GM12878 (cell line): ENCODE data around the gene KLF11. TPM values are rescaled to one million over a fixed set of nuclear protein-coding genes. Genes with fewer than 3 reads are reported as not detected.

Source experiments
- ATAC-seq: fragments of 200-7000 bp; cut with Tn5 transposase; 3 replicates; pipeline ENCODE4 v1.9.1; 2020; ENCODE audit warnings: mild to moderate bottlenecking, moderate library complexity
- BruUV-seq: library from RNA; stranded (reverse); fragments of 400-500 nt; replicated peaks from 2 replicates; lab custom pipeline; 2021; lab: Mats Ljungman, UMichigan
- CTCF ChIA-PET: fragments of 300-600 bp; sonication (Branson Sonifier 250); formaldehyde crosslinking; extraction: SDS; loops from one replicate; lab custom pipeline; 2021; ENCODE audit warnings: inconsistent platforms; lab: Yijun Ruan, JAX
- POLR2A ChIA-PET: fragments of 350-600 bp; formaldehyde crosslinking; extraction: SDS; loops from one replicate; lab custom pipeline; 2021; ENCODE audit warnings: inconsistent platforms; lab: Charles Lee
- RAD21 ChIA-PET: fragments of 300-600 bp; sonication (Branson Sonifier 250); formaldehyde crosslinking; loops from one replicate; lab custom pipeline; 2023; ENCODE audit warnings: antibody characterized with exemption; ENCODE audit not compliant: unreplicated experiment; lab: Charles Lee
- SMC1A ChIA-PET: fragments of 300-600 bp; sonication (Branson Sonifier 250); formaldehyde crosslinking; loops from one replicate; lab custom pipeline; 2023; ENCODE audit not compliant: unreplicated experiment, uncharacterized antibody; lab: Charles Lee
- DNase-seq: peaks from one replicate; pipeline ENCODE4 v3.0.0-alpha.2; 2011; ENCODE audit warnings: low read depth, low spot score
- FAIRE-seq: peaks from 3 replicates; lab custom pipeline; 2011; peaks lifted over from hg19 to GRCh38; lab: Jason Lieb, UNC
- H2AFZ ChIP-seq: 2 replicates; pipeline ENCODE4 v1.6.0; 2011; ENCODE audit warnings: low read depth, low read length, control low read depth; ENCODE audit not compliant: control insufficient read depth
- H3K27ac ChIP-seq: 2 replicates; pipeline ENCODE4 v1.5.1; 2011; ENCODE audit warnings: control low read depth; ENCODE audit not compliant: control insufficient read depth, insufficient read depth
- H3K27me3 ChIP-seq, 2 experiments: replicated peaks in 1 of 2; 2 replicates each; pipeline versions ENCODE4 v1.6.0 to v1.6.1; 2011; ENCODE audit warnings: low read length in 1 of 2; ENCODE audit not compliant: control insufficient read depth in 2 of 2, insufficient read depth in 2 of 2
- H3K36me3 ChIP-seq, 2 experiments: 2 replicates each; pipeline ENCODE4 v1.5.1; 2011; ENCODE audit warnings: low read length in 1 of 2; ENCODE audit not compliant: control insufficient read depth in 2 of 2, insufficient read depth in 2 of 2
- H3K4me1 ChIP-seq: 2 replicates; pipeline ENCODE4 v1.6.1; 2011; ENCODE audit warnings: mild to moderate bottlenecking, low read length, moderate library complexity, mixed read lengths; ENCODE audit not compliant: control insufficient read depth, insufficient read depth
- H3K4me2 ChIP-seq: 2 replicates; pipeline ENCODE4 v1.6.0; 2011; ENCODE audit warnings: control low read depth; ENCODE audit not compliant: control insufficient read depth, insufficient read depth
- H3K4me3 ChIP-seq: fragments of 200-600 bp; sonication (generic); 2 replicates; pipeline ENCODE4 v1.5.1; 2016
- H3K79me2 ChIP-seq: 2 replicates; pipeline ENCODE4 v1.6.0; 2011; ENCODE audit warnings: low read length; ENCODE audit not compliant: control insufficient read depth, insufficient read depth
- H3K9ac ChIP-seq: 2 replicates; pipeline ENCODE4 v1.8.0; 2011; ENCODE audit warnings: low read length, control low read depth, mixed read lengths; ENCODE audit not compliant: control insufficient read depth, insufficient read depth
- H3K9me3 ChIP-seq: replicated peaks from 3 replicates; pipeline ENCODE4 v1.5.1; 2011; ENCODE audit warnings: mild to moderate bottlenecking, low read length; ENCODE audit not compliant: control insufficient read depth, insufficient read depth
- H4K20me1 ChIP-seq: 2 replicates; pipeline ENCODE4 v1.6.0; 2011; ENCODE audit not compliant: control insufficient read depth, insufficient read depth
- ATF7 ChIP-seq: fragments of 450-650 bp; IDR thresholded peaks from 2 replicates; pipeline ENCODE4 v1.6.1; 2016; ENCODE audit warnings: low read depth, mild to moderate bottlenecking
- CEBPB ChIP-seq, 2 experiments: fragments of 150-350 bp in 1 of 2; IDR thresholded peaks; 2 replicates each; pipeline ENCODE4 v1.6.1; 2012 to 2014; ENCODE audit warnings: low read depth in 2 of 2, low read length in 2 of 2, borderline replicate concordance in 1 of 2, inconsistent platforms in 1 of 2
- IKZF1 ChIP-seq: fragments of 450-650 bp; conservative IDR thresholded peaks from 2 replicates; pipeline ENCODE4 v1.6.1; 2017; ENCODE audit warnings: antibody characterized with exemption, mild to moderate bottlenecking
- RFX5 ChIP-seq: IDR thresholded peaks from 2 replicates; pipeline ENCODE4 v1.6.1; 2011; ENCODE audit warnings: low read depth, low read length, improper control_type of control experiment
- SMC3 ChIP-seq: IDR thresholded peaks from 2 replicates; pipeline ENCODE4 v1.6.1; 2011; ENCODE audit warnings: low read length, improper control_type of control experiment, borderline replicate concordance
- SREBF1 ChIP-seq: IDR thresholded peaks from 2 replicates; pipeline ENCODE4 v1.6.1; 2012; ENCODE audit warnings: mild to moderate bottlenecking, low read length
- TBL1XR1 ChIP-seq: IDR thresholded peaks from 2 replicates; pipeline ENCODE4 v1.6.1; 2012; ENCODE audit warnings: low read depth, low read length, improper control_type of control experiment
- TCF3 ChIP-seq: IDR thresholded peaks from 2 replicates; pipeline ENCODE4 v1.6.1; 2012; ENCODE audit warnings: low read depth, mild to moderate bottlenecking, low read length, borderline replicate concordance; ENCODE audit not compliant: insufficient read depth
- USF2 ChIP-seq: IDR thresholded peaks from 2 replicates; pipeline ENCODE4 v1.6.1; 2011; ENCODE audit warnings: low read depth, low read length, improper control_type of control experiment, borderline replicate concordance
- ZNF207 ChIP-seq: fragments of 450-650 bp; IDR thresholded peaks from 2 replicates; pipeline ENCODE4 v1.6.1; 2014; ENCODE audit warnings: antibody characterized with exemption, mild to moderate bottlenecking, borderline replicate concordance
- WGBS: methylation state at CpG from one replicate; pipeline ENCODE4 v1.1.6; 2016; ENCODE audit warnings: low lambda C conversion rate; ENCODE audit not compliant: insufficient replicate concordance, insufficient coverage; ENCODE audit errors: missing lambda C conversion rate; 5-methylcytosine and 5-hydroxymethylcytosine counted together
- in situ Hi-C: fragments of 300-500 bp; cut with MboI; formaldehyde crosslinking; loops from 9 replicates; pipeline ENCODE4 v1.14.3; 2018; ENCODE audit warnings: mixed read lengths
- intact Hi-C: fragments of 100-400 bp; cut with micrococcal nuclease; formaldehyde crosslinking; loops from one replicate; pipeline ENCODE4 v1.14.2; 2022; ENCODE audit not compliant: unreplicated experiment
- polyA plus RNA-seq, 11 experiments: library from polyadenylated mRNA; depleted of rRNA in 4 of 11; unstranded in 6 of 11; stranded (reverse) in 5 of 11; fragments of >200 nt; fragmentation: Nextera tagmentation in 4 of 11; fragmentation: Illumina TruSeq in 1 of 11; extraction: Ambion mirVana in 4 of 11; extraction: Trizol in 1 of 11; gene quantifications; 1 replicate in 1 of 11; 2 replicates in 10 of 11; pipeline versions ENCODE4 v1.2.1 to v1.2.3, GENCODE V29; 2011 to 2016; ENCODE audit warnings: inconsistent platforms in 2 of 11, missing spikeins in 2 of 11, low read depth in 1 of 11
- total RNA-seq, 4 experiments: library from RNA; depleted of rRNA in 3 of 4; stranded (reverse); fragments of >200 nt in 3 of 4; fragmentation: Illumina TruSeq in 1 of 4; extraction: Trizol in 1 of 4; gene quantifications; 2 replicates each; pipeline versions ENCODE4 v1.2.1 to v1.2.3, GENCODE V29; 2013 to 2021

Gene KLF11
- total and polyA plus RNA-seq, 10 of the 15 experiments (the other 5 are each of a cell fraction or from before 2014, with no cell fraction given): 0.03 to 0.54 (median 0.14) TPM; not detected in 1

GRCh38 chr2:10087360-10087759 lies 44.0 kb downstream of the KLF11 start:
- WGBS: 78% methylated on average over 8 of the region's 8 CpGs
- H3K27me3 ChIP-seq: no peaks in the 10 kb centered on the region
- ChIA-PET CTCF (interaction anchor here (1.4 to 31.8 kb wide), 3 partner anchors 10 to 288 kb away, joined by 3 to 983 read pairs (median 983); partner anchors contain the start of gene CYS1), POLR2A (interaction anchor here (1.4 kb wide), 1 partner anchor 15 kb away, joined by 3 read pairs; no protein-coding TSS in a partner anchor), RAD21 (interaction anchor here (1.4 kb wide), 1 partner anchor 14 kb away, joined by 5 read pairs; no protein-coding TSS in a partner anchor), SMC1A (interaction anchor here (0.9 to 8.9 kb wide), 3 partner anchors 9 to 32 kb away, joined by 3 to 194 read pairs (median 20); no protein-coding TSS in a partner anchor)
- H4K20me1 ChIP-seq: no peaks in the 10 kb centered on the region
- BruUV-seq: no TSS peak
- peaks cover 33% of the 10 kb centered on the region for H3K4me1 ChIP-seq
- no peak overlapping the region for H3K4me3 ChIP-seq
- H3K36me3 ChIP-seq: no peaks in the 10 kb centered on the region
- H3K9me3 ChIP-seq: peaks cover 2% of the 10 kb centered on the region; the same call in 1 of the 3 replicates
- no peaks in the 10 kb centered on the region for H3K79me2 ChIP-seq
- H3K27ac ChIP-seq: no peak overlapping the region
- intact Hi-C loops: no loop called here
- DNase-seq: no peak
- no peak overlapping the region for H3K9ac ChIP-seq
- in situ Hi-C loops: no loop called here
- no peak for FAIRE-seq
- H3K4me2 ChIP-seq: no peak overlapping the region
- ATAC-seq: no peak
- no peak for TF ChIP-seq CEBPB (IDR thresholded peaks at IDR 0.05; ENCODE audit: borderline replicate concordance in 1 of 2, low read depth in 2 of 2, low read length in 2 of 2)
- no peak for TF ChIP-seq SREBF1
- TF ChIP-seq USF2: no peak
- TF ChIP-seq TCF3: no peak
- TF ChIP-seq TBL1XR1: no peak
- TF ChIP-seq IKZF1: no peak
- TF ChIP-seq ZNF207: no peak
- TF ChIP-seq ATF7: no peak
- no peak for TF ChIP-seq RFX5
- no peak for TF ChIP-seq SMC3
- no peak overlapping the region for H2AFZ ChIP-seq
